SK-N-SH treated with all-trans-retinoic acid at 6 μM for 48 hours (cell line): ENCODE data around the gene MAFF.

Source experiments
- ISL1 ChIP-seq: fragments of 250-450 bp; sonication (Bioruptor Pico); IDR thresholded peaks from 2 replicates; pipeline ENCODE4 v2.1.2; 2022; ENCODE audit warnings: mild to moderate bottlenecking, moderate library complexity
- SNAI2 ChIP-seq: fragments of 250-450 bp; sonication (Bioruptor Pico); IDR thresholded peaks from 2 replicates; pipeline ENCODE4 v1.5.0; 2020; ENCODE audit warnings: mild to moderate bottlenecking, moderate library complexity
- TCF4 ChIP-seq: fragments of 250-450 bp; sonication (Bioruptor Pico); IDR thresholded peaks from 2 replicates; pipeline ENCODE4 v1.8.0; 2021; ENCODE audit warnings: mild to moderate bottlenecking, moderate library complexity, borderline replicate concordance
- ZFP3 ChIP-seq: fragments of 250-450 bp; sonication (Bioruptor Pico); IDR thresholded peaks from 2 replicates; pipeline ENCODE4 v1.5.0; 2020; ENCODE audit warnings: mild to moderate bottlenecking, moderate library complexity
- TF ChIP-seq, protein P1 (sequence below): fragments of 250-450 bp; sonication (Bioruptor Pico); IDR thresholded peaks from 2 replicates; pipeline ENCODE4 v1.8.0; 2021; ENCODE audit warnings: low read depth, mild to moderate bottlenecking, moderate library complexity, borderline replicate concordance

DNA sequence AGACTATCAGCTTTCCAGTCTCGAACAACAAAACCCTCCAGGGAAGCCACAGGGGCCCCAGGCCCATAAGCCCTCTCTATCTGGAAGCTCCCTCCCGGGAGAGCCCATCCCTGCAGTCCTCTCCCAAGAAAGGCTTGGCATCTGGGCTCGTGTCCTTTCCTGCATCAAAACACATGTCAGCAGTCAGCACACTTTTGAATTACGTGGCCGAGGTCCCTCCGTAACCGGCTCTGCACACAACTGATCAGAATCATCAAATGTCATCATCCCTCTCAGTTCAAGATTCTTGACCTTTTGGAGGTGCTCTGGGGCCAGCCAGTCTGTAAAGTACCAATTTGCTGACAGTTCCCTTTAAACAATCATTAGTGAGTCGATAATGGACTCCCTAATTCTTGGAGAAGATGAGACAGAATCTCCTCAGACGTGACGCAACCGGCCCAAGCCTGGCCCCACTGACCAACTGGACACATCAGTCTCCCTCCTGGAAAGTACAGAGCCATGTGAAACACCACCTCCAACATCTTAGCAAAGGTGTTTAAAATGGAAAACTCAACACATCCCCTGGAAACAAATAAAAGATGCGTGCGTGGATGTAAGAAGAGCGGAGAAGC is 33.6 kb downstream of the MAFF start:
- TF ChIP-seq SNAI2 (CRISPR knock-in tag), result no peak
- no peak for TF ChIP-seq ISL1
- no peak for TF ChIP-seq TCF4 (CRISPR knock-in tag)
- TF ChIP-seq ZFP3, result no peak
- TF ChIP-seq, protein P1, sequence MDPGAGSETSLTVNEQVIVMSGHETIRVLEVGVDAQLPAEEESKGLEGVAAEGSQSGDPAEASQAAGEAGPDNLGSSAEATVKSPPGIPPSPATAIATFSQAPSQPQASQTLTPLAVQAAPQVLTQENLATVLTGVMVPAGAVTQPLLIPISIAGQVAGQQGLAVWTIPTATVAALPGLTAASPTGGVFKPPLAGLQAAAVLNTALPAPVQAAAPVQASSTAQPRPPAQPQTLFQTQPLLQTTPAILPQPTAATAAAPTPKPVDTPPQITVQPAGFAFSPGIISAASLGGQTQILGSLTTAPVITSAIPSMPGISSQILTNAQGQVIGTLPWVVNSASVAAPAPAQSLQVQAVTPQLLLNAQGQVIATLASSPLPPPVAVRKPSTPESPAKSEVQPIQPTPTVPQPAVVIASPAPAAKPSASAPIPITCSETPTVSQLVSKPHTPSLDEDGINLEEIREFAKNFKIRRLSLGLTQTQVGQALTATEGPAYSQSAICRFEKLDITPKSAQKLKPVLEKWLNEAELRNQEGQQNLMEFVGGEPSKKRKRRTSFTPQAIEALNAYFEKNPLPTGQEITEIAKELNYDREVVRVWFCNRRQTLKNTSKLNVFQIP (CRISPR knock-in tag), result no peak
